Activated CD4-positive, alpha-beta T cell treated with anti-CD3 and anti-CD28 coated beads for 4 hours (primary cell): ENCODE data around the gene GFER.

Experiments
- DNase-seq, 2 donors: peaks; one replicate each; pipeline ENCODE4 v3.0.0-alpha.2; 2020

GFER gene

DNA sequence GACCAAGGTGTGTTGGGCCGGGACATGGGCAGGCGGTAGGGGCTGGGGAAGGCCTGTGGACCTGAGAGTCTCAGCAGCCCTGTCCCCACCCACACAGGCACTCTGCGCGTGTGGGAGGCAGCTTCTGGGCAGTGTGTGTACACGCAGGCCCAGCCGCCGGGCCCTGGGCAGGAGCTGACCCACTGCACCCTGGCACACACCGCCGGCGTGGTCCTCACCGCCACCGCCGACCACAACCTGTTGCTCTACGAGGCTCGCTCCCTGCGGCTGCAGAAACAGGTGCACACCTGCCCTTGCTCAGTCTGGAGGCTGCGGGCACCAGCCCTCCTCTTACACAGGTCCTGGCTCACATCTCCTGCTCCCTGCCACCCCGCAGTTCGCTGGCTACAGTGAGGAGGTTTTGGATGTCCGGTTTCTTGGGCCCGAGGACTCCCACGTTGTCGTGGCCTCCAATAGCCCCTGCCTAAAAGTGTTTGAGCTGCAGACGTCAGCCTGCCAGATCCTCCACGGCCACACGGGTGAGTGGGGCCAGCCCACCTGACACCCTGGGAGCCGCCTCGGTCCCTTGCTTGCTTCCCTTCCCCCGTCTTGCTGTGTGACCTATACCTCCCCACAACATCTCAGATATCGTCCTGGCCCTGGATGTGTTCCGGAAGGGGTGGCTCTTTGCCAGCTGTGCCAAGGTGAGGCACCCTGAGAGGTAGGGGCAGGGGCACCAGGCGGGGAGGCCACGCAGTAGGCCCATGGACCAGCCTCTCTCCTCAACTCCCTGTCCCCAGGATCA, 8.4 kb upstream of the GFER start:
- no peak for DNase-seq

DNA sequence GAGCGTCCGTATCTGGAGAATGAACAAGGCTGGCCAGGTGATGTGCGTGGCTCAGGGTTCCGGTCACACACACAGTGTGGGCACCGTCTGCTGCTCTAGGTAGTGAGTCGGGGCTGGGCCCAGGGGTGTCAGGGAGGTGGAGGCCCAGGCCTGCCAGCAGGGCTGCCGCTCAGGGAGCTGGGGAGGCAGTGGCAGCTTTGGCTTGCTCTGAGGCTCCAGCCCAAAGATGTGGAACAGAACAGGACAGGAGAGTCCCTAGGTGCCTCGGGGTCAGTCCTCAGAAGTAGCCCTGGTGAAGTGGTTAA, 7.8 kb upstream of the GFER start:
- DNase-seq: no peak

DNA sequence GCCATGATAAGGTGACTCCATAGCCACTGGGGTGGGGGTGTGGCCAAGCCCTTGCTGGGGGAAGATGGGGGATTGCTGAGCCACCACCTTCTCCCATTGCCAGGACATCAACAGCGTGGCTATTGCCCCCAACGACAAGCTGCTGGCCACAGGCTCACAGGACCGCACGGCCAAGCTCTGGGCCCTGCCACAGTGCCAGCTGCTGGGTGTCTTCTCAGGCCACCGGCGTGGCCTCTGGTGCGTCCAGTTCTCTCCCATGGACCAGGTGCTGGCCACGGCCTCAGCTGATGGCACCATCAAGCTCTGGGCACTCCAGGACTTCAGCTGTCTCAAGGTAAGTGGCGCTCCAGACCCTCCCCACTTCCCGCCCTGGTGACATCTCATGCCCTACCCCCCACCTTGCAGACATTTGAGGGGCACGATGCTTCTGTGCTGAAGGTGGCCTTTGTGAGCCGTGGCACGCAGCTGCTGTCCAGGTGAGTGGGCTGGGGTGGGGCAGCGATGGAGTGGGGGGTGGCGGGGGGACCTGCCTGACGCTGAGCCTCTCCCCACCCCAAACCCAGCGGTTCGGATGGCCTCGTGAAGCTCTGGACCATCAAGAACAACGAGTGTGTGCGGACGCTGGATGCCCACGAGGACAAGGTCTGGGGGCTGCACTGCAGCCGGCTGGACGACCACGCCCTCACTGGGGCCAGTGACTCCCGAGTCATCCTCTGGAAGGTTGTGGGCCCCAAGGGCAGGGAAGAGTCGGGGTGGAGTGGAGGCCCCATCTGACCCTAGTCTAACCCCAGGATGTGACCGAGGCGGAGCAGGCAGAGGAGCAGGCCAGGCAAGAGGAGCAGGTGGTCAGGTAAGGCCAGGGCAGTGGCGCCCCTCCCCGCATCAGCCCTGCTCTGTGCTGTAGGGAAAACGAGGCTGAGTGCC, 6.8 kb upstream of the GFER start:
- DNase-seq: no peak

DNA sequence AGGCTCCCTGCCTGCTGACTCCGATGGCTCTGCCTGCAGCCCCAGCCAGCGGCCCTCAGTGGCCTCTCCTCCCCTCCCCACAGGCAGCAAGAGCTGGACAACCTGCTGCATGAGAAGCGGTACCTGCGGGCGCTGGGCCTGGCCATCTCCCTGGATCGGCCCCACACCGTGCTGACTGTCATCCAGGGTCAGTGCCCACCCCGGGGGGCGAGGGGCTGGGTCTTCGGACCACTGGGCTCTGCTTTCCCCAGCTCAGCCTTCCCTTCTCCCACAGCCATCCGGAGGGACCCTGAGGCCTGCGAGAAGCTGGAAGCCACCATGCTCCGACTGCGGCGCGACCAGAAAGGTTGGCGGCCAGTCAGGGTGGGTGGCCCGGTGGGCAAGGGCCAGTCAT, 6.1 kb upstream of the GFER start:
- DNase-seq: no peak

DNA sequence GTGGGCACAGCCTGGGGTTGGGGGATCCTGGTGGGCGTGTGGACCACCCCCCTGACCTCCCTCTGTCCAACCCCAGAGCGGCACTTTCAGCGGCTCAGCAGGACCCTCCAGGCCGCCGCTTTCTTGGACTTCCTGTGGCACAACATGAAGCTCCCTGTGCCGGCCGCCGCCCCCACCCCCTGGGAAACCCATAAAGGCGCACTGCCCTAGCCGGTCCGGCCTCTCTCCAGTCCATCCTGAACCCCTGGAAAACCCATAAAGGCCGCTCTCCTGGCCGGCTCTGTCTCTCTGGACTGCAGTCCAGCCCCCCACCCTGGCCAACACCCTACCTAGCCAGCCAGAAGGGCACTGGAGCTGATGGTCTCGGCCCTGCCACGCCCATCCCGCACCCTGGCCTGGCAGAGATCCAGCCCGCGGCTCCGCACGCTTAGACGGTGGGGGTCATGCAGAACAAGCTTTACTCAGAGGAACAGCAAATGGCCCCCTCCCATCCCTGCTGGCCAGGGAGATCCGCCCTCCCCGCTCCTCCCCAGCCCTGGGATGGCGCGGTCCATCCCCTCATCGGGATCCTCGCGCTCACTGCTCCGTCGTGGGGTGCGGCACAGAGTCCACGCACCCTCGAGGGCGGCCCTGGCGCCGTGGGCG, 5.4 kb upstream of the GFER start:
- no peak for DNase-seq

DNA sequence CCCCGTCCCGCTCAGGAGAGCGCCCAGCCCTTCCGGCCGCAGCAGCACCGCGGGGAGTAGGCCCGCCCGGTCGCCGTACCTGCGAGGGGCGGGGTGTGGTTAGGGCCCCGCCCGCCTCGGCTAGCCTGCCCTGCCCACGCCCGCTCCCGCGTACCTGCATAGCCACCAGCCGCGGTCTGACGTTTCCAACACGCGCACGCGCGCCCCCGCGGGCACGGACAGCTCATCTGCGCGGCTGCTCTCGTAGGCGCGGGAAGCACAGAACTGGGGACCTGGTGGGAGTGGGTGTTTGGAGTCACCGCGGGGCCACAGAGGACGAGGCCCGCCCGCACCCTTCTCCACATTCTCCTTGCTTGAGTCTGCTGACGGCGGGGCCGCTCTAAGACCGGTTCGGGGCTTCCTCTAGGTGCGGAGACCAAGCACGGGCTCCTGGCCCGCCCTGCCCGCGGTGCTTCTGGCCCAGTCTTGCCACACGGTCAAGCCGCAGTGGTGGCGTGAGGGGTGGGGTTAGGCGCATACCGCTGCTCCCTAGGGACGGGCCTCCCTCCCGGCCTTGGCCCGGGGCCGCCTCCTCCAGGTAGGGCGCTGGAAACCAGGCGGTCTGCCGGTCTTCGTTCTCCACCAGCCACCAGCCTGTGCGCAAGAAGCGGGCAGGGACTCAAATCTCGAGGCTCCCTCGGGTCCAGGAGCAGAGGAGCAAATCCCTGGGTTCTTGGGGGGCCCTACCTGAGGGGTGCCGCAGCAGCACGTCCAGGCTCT, 4.5 kb upstream of the GFER start:
- peak; percentile 60 to 62 for DNase-seq

DNA sequence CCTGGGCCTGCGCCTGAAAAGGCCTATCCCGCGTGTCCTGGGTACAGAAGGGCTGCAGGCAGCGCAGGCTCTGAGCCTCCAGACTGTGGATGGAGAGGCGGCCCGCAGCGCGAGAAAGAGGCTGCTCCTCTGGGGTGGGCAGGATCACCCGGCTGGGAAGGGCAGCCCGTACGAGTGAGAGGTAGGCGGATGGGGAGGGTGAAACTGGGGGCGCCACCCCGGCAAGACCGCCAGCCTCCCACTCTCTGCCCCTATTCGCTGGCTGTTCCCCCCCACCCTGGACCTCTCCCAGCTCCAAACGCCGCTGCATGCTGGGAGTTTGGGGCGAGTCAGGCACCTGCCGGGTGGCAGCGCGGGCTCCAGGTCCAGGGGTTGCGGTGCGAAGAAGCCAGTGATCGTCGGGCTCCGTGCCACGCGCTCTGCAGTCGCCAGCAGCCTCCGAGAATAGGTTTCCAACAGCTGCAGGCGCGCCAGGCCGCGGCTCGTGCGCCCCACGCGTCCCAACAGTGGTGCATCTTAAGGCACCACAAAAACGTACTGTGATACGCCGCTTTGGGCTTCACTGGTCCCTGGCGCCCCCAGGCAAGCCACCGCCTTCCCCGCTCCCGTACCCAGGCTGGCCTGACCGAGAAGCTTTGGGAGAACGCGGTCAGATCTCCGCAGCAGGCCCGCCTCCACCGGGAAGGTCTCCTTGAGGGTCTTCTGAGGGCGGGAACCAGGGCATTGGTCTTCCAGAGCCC, 3.8 kb upstream of the GFER start:
- no peak for DNase-seq

DNA sequence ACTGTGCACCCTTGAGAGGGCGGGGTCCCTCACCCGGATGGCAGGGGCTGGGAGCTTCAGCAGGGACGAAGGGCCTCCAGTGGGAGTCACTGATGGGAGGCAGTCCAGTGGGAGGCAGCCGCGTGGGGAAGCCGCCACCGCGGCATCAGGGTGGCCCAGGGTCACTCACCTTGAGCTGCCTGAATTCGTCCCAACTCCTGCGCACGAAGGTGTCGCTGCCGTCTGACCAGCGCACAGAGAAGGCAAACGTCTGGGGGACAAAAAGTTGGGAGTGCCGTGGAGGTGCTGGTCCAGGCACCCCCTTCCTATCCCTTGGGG, 3.3 kb upstream of the GFER start:
- DNase-seq: no peak

DNA sequence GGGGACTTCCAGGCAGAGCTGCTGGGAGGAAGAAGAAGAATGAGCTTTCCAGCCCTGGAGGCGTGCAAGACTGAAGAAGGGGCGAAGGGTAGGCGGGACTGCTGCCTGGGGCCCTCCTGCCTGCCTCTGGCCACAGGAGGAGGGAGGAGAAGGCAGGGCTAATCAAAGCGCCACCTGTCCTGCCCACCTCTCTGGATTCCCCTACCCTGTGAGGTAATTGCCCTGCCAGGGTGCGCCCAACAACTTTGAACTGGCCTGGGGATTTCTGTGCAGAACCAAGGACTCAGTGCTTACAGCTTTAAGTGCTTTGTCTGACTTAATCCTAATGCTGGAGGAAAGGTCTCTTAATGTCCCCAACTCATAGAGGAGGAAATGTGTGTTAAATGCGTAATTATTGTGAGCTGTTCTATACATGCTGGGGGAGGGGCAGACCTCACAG, 2.6 kb upstream of the GFER start, which contains the start of gene NOXO1:
NOXO1 (minus strand) TSS at position 72 of the 439 bp plus-strand sequence. CDS start 290 bp downstream, outside the sequence.
- DNase-seq: no peak

DNA sequence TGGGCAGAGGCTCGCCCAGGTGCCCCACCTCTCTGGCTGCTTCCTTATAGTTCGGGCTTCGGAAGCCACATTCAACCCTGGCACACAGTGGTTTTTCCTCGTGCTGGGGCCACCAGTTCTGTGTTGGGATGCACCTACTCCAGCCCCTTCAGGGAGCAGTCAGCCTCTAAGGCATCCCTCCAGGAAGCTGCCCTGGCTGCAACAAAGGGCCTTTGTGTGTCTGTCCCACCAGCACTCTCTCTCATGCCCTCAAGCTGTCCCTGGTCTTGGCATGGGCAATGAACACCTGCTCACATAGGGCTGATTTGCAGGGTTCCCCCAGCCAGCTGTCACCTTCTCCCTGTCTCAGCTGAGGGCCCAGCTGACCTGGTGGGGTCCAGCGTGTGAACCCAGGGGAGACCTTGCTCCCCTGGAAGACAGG, 2.0 kb upstream of the GFER start:
- DNase-seq: no peak

DNA sequence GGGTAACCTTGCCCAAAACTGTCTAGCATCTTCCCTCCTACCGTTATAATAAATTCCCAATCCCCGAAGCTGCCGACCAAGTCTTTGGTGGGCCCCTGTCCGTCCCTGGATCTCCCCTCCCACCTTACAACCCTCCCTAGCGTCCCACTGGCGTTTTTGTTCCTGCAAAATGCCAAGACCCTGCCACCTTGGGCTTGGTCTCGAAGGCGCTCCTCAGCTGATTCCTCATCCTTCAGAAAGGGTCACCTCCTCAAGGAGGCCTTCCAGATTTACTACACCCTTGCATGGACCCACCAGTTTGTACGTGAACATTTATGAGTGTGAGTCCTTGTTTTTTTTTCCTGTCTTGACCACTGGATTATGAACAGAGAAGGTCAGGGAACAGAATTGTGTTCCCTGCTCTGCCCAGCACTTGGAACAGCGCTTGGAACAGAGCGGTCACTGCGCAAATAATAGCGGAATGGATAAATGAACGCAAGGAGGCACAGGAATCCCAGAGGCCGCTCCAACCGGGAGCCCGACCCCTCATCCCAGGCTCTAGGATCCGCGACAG, 926 bp upstream of the GFER start:
- no peak for DNase-seq

DNA sequence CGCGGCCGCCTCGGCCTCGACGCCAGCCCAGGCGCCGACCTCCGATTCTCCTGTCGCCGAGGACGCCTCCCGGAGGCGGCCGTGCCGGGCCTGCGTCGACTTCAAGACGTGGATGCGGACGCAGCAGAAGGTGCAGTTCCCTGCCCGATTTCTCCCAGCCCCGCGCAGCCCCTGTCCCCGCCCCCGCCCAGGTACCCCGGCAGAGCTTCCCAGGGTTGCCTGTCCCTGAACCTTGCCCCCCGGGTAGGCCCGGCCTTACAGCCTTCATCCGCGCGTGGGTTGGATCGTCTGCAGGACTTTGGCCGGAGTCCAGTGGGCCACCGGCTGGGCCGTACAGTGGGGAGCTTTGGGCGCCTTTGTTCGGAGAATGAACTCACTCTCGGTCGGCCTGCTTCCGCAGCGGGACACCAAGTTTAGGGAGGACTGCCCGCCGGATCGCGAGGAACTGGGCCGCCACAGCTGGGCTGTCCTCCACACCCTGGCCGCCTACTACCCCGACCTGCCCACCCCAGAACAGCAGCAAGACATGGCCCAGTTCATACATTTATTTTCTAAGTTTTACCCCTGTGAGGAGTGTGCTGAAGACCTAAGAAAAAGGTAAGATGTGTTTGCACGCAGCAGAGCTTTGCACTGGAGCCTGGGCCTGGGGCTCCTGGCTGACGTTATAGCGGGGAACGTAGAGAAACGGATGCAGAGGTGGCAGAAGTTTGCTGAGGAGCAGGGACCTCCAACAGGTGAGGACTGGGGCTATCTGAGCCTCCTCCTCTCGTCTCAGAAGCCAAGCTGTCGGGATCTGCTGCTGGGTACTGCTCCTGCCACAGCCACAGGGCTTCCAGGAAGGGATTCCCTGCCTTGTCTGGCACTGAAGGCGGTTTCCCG, 593 bp downstream of the GFER start:
- no peak for DNase-seq

DNA sequence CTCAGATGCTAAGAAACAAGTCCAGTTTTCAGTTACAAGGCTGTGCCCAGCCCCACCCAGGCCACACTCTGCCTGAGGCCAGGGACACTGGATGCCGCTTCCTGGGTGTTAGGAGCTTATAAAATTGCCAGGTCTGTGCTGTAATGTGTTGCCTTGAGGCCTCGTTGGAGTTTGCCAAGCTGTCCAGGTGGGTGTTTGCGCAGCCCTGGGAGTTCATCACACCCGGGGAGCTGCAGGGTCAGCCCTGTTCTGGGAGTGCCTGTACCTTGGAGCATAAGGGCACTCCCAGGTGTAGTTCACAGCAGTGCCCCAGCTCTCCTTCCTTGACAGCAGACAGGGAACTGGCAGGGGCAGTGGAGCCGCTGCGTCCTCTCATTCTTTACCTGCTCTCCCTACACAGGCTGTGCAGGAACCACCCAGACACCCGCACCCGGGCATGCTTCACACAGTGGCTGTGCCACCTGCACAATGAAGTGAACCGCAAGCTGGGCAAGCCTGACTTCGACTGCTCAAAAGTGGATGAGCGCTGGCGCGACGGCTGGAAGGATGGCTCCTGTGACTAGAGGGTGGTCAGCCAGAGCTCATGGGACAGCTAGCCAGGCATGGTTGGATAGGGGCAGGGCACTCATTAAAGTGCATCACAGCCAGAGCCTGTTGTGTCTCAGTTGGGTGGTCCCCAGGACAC, 1.6 kb downstream of the GFER start:
- DNase-seq: no peak

DNA sequence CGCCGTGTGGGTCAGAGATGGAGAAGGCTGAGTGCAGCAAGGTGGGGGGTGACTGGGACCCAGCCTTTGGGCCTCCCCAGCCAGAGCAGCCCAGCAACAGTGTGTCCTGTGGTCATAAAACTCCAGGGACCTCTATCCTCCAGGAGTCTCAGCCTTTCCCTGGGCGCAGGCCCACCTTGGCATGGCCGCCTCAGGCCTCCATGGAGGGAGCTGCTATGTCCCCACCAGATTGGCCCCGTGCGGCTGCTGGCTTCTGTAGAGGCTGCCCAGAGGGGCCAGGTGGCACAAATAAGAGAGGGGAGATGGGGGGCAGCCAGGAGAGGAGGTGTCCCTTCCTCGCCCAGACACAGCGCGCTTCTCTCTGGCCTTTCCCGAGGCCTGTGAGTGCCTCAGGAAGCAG, 3.2 kb downstream of the GFER start:
- no peak for DNase-seq

DNA sequence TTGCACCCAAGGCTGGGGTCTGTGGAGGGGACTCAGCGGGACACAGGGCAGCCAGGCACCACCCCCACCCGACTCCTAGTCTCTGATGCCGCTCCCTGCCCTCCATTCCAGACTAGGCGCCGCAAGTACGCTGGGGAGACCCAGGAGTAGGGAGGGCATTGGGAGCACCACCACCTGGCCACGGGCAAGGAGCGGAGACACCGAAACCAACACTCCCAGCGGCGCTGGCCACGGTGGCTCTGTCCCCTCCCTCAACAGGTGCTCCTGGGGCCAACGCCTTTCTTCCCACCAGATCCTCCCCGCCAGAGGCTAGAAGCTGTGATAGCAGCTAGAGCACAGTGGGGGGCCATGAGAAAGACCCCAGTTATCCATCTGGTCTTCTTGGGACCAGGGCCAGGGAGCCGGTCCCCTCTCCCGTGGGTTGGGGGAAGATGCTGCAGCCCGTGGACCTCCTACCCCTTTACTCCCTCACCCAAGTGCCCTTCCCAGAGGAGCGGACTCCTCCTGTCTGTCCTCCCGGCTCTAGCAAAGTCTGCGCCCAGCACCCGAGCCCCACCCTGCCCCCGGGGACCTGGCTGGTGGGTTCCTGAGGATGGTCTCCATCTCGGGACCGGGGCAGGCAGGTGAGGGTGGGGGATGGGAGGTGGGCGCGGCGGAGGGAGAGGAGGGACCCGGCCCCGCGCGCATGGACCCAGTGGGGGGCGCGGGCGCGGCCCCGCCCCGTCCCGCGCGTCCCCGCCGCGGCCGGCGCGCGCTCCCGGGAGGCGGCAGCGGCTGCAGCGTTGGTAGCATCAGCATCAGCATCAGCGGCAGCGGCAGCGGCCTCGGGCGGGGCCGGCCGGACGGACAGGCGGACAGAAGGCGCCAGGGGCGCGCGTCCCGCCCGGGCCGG, 5.5 kb downstream of the GFER start, which contains the start of gene SYNGR3:
SYNGR3 (plus strand) TSS at position 762 of the 892 bp plus-strand sequence. CDS start 133 bp downstream, outside the sequence.
- no peak for DNase-seq

DNA sequence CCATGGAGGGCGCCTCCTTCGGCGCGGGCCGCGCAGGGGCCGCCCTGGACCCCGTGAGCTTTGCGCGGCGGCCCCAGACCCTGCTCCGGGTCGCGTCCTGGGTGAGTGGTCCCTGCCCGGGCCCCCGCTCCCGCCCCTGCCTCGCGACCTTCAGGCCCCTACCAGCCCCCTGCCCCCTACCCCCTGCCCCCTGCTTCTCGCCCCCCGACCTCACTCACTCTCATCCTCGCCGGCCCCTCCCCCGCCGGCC, 6.0 kb downstream of the GFER start:
- DNase-seq: no peak

DNA sequence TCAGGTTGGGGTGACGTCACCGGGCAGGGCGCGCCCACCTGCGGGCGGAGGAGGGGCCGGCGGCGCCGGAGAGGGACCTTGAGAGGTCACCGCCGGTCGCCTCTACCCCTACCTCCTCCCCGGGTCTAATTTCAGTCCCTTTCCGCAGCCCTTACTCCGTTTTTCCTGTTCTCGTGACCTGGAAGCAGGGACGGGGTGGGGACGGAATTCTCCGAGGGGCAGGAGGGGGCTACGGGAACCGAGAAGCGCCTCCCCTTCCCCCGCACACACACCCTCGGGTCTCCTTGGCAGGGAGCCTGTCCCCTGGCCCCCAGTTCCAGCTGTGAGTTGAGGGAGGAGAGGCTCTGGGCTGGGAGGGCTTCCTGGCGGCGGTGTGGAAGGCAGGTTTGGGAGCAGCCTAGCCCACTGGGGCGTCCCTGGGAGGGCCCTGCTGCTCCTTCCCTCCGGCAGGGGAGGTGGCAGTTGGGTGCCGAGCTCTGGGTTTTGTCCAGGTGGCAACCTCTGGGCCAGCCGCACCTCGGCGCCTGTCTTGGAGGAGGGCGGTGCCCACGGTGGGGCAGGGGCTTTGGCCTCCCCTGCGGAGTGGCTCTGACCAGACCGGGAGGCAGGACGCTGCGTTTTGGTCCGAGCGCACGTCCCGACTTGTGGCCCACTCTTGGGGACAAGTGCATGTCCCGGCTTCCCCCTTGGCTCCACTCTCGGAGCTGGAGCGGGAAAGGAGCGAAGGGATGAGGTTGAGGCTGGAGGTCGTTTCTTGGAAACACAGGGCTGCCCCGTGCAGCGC, 6.5 kb downstream of the GFER start:
- peak; percentile 41 for DNase-seq

DNA sequence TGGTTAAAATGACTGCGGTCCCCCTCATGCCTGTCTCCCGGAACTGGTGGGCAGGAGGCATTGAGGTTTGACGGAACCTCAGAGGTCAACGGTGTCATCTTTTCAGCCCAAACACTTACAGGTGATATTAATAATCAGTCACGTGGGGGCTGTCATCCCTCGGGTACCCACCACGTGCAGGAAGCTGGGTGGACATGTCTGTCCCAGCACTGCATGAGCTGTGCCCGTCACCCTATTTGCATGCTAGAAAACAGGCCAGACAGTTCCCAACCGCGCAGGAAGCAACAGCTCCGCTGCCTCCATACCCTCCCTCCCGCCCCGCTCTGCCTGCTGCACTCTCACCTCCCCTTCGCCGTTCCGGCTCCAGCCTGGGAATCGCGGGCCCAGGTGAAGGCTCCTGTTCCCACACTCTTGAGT, 7.2 kb downstream of the GFER start:
- DNase-seq: peak in 1 of 2 donors; percentile 49

DNA sequence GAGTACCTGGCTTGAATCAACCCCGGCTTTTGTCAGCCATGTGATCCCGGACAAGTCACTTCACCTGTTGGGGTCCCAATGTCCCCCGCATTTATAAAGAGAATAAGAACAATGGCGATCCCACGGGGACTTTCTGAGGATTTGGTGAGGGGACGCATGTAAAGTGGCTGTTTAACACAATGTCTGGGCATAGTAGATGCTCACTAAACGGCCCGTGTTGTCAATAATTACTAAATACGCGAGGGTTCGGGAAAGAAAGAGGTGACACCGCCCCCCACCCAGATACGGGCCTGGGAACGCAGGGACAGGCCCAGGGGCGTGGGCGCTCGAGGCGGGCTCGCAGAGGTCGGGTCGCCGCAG, 7.6 kb downstream of the GFER start:
- DNase-seq: no peak
